Thoracic aorta (tissue), 2 donors: ENCODE results near the gene MSI2. TPM values are rescaled to one million over a fixed set of nuclear protein-coding genes. Genes with fewer than 3 reads are reported as not detected.

Experiments
- ATAC-seq: fragments of 150-250 bp; one replicate; pipeline ENCODE4 v1.8.0; 2017; ENCODE audit warnings: low read depth; ENCODE audit not compliant: insufficient number of reproducible peaks, low FRiP score
- DNase-seq: peaks from one replicate; pipeline ENCODE4 v3.0.0-alpha.2; 2020; ENCODE audit warnings: low spot score
- H3K27ac ChIP-seq, 2 donors: fragments of 200-600 bp; sonication (generic); 1 replicate in 1 of 2; 2 replicates in 1 of 2; pipeline ENCODE4 v1.5.1; 2016; ENCODE audit warnings: mild to moderate bottlenecking in 2 of 2, moderate library complexity in 2 of 2
- H3K27me3 ChIP-seq: fragments of 200-600 bp; sonication (generic); replicated peaks from 2 replicates; pipeline ENCODE4 v1.6.0; 2016; ENCODE audit warnings: mild to moderate bottlenecking; ENCODE audit not compliant: insufficient read depth
- H3K36me3 ChIP-seq: fragments of 200-600 bp; sonication (generic); one replicate; pipeline ENCODE4 v1.5.1; 2016
- H3K4me1 ChIP-seq, 2 donors: fragments of 200-600 bp; sonication (generic); 1 replicate in 1 of 2; 2 replicates in 1 of 2; pipeline versions ENCODE4 v1.5.1 to v1.6.0; 2016; ENCODE audit warnings: low read depth in 2 of 2, mild to moderate bottlenecking in 1 of 2; ENCODE audit not compliant: control insufficient read depth in 1 of 2
- H3K4me3 ChIP-seq: fragments of 200-600 bp; sonication (generic); 2 replicates; pipeline ENCODE4 v1.5.1; 2016; ENCODE audit warnings: mild to moderate bottlenecking
- H3K9me3 ChIP-seq: fragments of 200-600 bp; sonication (generic); 2 replicates; pipeline ENCODE4 v1.5.1; 2016
- CTCF ChIP-seq: fragments of 200-600 bp; sonication (generic); IDR thresholded peaks from one replicate; pipeline ENCODE4 v1.5.1; 2019; ENCODE audit warnings: antibody characterized with exemption
- total RNA-seq, 2 donors: library from RNA; depleted of rRNA; stranded (reverse); fragments of >200 nt; gene quantifications; one replicate each; pipeline versions ENCODE4 v1.1.0 to v1.2.3, GENCODE V29; 2016

MSI2 gene
- total RNA-seq, 2 donors from 2014 or later = 32.1 to 46.2 TPM

- ATAC-seq (no peak), DNase-seq (no peak)
- Histone ChIP-seq H3K36me3 (peaks cover 19% of the 10 kb centered on the region), H3K27ac (no peak overlapping the region), H3K4me1 (no peaks in the 10 kb centered on the region), H3K27me3 (no peaks in the 10 kb centered on the region), H3K9me3 (no peaks in the 10 kb centered on the region), H3K4me3 (no peak overlapping the region)
- no peak for TF ChIP-seq CTCF
Measured at GRCh38 chr17:57269052-57269451, 12.7 kb downstream of the MSI2 start.

GRCh38 chr17:57269598-57270255 lies 13.4 kb downstream of the MSI2 start:
- no peak overlapping the region for H3K27ac ChIP-seq
- TF ChIP-seq CTCF = no peak
- no peak for DNase-seq
- H3K36me3 ChIP-seq = peaks cover 19% of the 10 kb centered on the region
- H3K27me3 ChIP-seq = no peaks in the 10 kb centered on the region
- ATAC-seq = no peak
- no peaks in the 10 kb centered on the region for H3K9me3 ChIP-seq
- no peak overlapping the region for H3K4me3 ChIP-seq
- no peaks in the 10 kb centered on the region for H3K4me1 ChIP-seq

- TF ChIP-seq CTCF = no peak
- Histone ChIP-seq H3K4me1 (no peaks in the 10 kb centered on the region), H3K9me3 (no peaks in the 10 kb centered on the region), H3K27ac (no peak overlapping the region), H3K27me3 (no peaks in the 10 kb centered on the region), H3K4me3 (no peak overlapping the region), H3K36me3 (peaks cover 18% of the 10 kb centered on the region)
- DNase-seq (no peak), ATAC-seq (no peak)
Measured at GRCh38 chr17:57270801-57271245, 14.5 kb downstream of the MSI2 start.

GRCh38 chr17:57271821-57272220 lies 15.5 kb downstream of the MSI2 start:
- Histone ChIP-seq H3K27me3 (no peaks in the 10 kb centered on the region), H3K9me3 (no peaks in the 10 kb centered on the region), H3K4me3 (no peak overlapping the region), H3K36me3 (peaks cover 13% of the 10 kb centered on the region), H3K27ac (no peak overlapping the region), H3K4me1 (no peaks in the 10 kb centered on the region)
- no peak for DNase-seq
- TF ChIP-seq CTCF = no peak
- ATAC-seq = no peak

GRCh38 chr17:57273490-57273889 lies 17.2 kb downstream of the MSI2 start:
- DNase-seq (no peak), ATAC-seq (no peak)
- Histone ChIP-seq H3K9me3 (no peaks in the 10 kb centered on the region), H3K27me3 (no peaks in the 10 kb centered on the region), H3K4me3 (no peak overlapping the region), H3K27ac (no peak overlapping the region), H3K4me1 (no peaks in the 10 kb centered on the region), H3K36me3 (peaks cover 6% of the 10 kb centered on the region)
- TF ChIP-seq CTCF = no peak
